Tibial nerve (tissue), 4 donors: Measurements from ENCODE around the gene CEP170.

ENCODE experiments used
- EP300 ChIP-seq, 2 donors: sonication (generic); formaldehyde crosslinking; IDR thresholded peaks; one replicate each; pipeline ENCODE4 v1.6.1; 2017; ENCODE audit warnings: antibody characterized with exemption in 2 of 2, mild to moderate bottlenecking in 1 of 2
- POLR2A ChIP-seq, 2 donors: fragments of 450-650 bp; IDR thresholded peaks; one replicate each; pipeline ENCODE4 v1.6.1; 2017; ENCODE audit warnings: antibody characterized with exemption in 2 of 2, mild to moderate bottlenecking in 2 of 2, moderate library complexity in 2 of 2
- TF ChIP-seq, protein P1 (sequence below), 5 experiments: fragments of 200-600 bp in 3 of 5; fragments of 450-650 bp in 2 of 5; sonication (generic) in 3 of 5; IDR thresholded peaks; one replicate each; pipeline ENCODE4 v1.5.1; 2016 to 2019; ENCODE audit warnings: antibody characterized with exemption in 5 of 5, mild to moderate bottlenecking in 3 of 5, moderate library complexity in 2 of 5

DNA sequence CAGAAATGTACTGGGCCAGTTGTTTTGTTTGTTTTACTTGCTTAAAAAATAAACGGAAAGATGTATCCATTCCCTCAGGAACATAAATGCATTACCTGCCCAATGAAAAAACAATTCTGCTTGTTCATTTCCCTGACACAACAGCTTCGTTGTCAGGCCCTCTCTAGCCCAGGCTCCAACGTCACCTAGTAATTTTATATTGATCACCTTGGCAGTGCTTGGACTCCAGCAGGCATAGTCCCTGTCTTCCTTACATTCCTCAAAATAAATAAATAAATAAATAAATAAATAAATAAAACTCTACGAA, 1.2 kb downstream of the CEP170 start:
- TF ChIP-seq EP300 (IDR thresholded peaks at IDR 0.05) (no peak), POLR2A (IDR thresholded peaks at IDR 0.05) (no peak)
- TF ChIP-seq, protein P1, sequence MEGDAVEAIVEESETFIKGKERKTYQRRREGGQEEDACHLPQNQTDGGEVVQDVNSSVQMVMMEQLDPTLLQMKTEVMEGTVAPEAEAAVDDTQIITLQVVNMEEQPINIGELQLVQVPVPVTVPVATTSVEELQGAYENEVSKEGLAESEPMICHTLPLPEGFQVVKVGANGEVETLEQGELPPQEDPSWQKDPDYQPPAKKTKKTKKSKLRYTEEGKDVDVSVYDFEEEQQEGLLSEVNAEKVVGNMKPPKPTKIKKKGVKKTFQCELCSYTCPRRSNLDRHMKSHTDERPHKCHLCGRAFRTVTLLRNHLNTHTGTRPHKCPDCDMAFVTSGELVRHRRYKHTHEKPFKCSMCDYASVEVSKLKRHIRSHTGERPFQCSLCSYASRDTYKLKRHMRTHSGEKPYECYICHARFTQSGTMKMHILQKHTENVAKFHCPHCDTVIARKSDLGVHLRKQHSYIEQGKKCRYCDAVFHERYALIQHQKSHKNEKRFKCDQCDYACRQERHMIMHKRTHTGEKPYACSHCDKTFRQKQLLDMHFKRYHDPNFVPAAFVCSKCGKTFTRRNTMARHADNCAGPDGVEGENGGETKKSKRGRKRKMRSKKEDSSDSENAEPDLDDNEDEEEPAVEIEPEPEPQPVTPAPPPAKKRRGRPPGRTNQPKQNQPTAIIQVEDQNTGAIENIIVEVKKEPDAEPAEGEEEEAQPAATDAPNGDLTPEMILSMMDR (IDR thresholded peaks at IDR 0.05): no peak
